ENCODE measurements around the gene SACS. TPM values are rescaled to one million over a fixed set of nuclear protein-coding genes. Genes with fewer than 3 reads are reported as not detected.
"Not testable (repeated sequence)": the region's sequence is repeated elsewhere in the genome, so short reads cannot be mapped to it uniquely, and the experiment has no call there.

Gene SACS
- polyA plus RNA-seq, 10 donors, result 45.2 to 81.5 (median 55.6) TPM

GRCh38 chr13:23314837-23315236 is 118.7 kb downstream of the SACS start:
- DNase-seq, result not testable (repeated sequence)

GRCh38 chr13:23292586-23292985 is 140.9 kb downstream of the SACS start:
- no peak for DNase-seq

GRCh38 chr13:23289917-23290357 is 143.6 kb downstream of the SACS start:
- DNase-seq, result peak; percentile 22 to 64 (median 23)

- DNase-seq, result peak in 1 of 3 donors; percentile 29
Measured at GRCh38 chr13:23288995-23289394, 144.5 kb downstream of the SACS start.

GRCh38 chr13:23288564-23288963 is 144.9 kb downstream of the SACS start:
- DNase-seq, result peak; percentile 13 to 67 (median 26)

- no peak for DNase-seq
Measured at GRCh38 chr13:23279321-23279720, 154.2 kb downstream of the SACS start.

Other genes starting within 250 kb of the SACS start
- 10 to 100 TPM; 12.7 to 77.1 (median 17.1) TPM for gene TNFRSF19, start 136.7 kb upstream of the SACS start, polyA plus RNA-seq (ENCODE audit: insufficient read length in 10 of 10)

All from muscle of back (tissue), 11 donors.